Epidermal melanocyte (primary cell): ENCODE measurements around the gene ZNRF3.
"Not testable (repeated sequence)": the region's sequence is repeated elsewhere in the genome, so short reads cannot be mapped to it uniquely, and the experiment has no call there.

Experiments used
- DNase-seq: peaks from one replicate; pipeline ENCODE4 v3.0.0; 2011; ENCODE audit warnings: low spot score; ENCODE audit not compliant: insufficient read length

The ZNRF3 gene

DNA sequence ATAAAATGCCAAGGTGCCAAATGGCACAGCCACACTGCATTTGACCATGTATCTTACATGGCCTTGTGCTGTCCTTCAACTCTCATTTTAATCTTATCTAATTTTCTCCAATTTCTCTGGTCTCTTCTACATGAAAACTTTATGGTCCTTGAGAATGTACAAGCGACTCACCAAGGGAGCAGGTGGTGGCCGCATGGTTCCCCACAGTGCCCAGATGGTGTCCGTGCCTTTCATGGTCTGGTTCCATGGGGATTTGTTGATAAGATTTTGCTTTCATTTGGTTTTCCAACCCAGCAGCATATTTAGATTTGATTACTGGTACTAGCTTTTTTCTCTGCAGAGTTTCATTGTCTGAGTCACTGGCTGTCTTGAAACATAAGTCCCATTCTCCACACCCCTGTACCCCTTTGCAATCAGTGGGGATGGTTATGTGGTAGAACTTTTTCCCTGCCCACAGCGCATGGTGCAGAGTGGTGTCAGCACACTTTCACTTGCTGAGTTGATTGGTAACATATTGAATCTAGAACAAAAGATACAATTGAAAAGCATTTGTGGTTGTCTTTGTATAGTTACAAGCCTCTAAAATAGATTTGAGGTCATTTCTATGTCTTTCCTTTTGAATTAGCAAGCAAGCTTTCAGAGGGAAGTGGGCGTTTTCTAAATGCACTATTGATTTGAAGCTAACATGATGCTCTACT is 24.1 kb downstream of the ZNRF3 start:
- no peak for DNase-seq

DNA sequence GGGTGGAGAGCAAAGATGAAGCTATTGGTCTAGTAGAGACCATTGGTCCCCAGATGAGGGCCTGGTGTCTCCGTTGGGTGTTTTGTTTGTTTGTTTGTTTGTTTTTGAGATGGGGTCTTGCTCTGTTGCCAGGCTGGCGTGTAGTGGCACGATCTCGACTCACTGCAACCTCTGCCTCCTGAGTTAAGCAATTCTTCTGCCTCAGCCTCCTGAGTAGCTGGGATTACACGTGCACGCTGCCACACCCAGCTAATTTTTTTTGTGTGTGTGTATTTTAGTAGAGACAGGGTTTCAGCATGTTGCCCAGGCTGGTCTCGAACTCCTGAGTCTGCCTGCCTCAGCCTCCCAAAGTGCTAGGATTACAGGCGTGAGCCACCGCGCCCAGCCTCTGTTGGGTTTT is 25.4 kb downstream of the ZNRF3 start:
- not testable (repeated sequence) for DNase-seq

DNA sequence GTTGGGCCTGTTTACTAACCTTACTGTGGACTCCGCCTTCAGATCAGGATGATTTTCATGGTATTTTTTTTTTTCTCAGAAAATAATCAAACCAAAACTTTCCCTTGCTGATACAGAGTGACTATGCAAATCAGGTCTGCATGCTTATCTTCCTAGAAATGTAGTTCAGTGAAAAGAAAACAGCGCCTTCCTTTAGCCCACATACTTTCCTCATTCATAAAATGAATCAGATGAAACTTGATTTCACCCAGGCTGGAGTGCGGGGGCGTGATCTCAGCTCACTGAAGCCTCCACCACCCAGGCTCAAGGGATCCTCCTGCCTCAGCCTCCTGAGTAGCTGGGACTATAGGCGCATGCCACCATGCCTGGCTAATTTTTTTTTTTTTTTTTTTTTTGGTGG is 26.0 kb downstream of the ZNRF3 start:
- DNase-seq, result no peak

DNA sequence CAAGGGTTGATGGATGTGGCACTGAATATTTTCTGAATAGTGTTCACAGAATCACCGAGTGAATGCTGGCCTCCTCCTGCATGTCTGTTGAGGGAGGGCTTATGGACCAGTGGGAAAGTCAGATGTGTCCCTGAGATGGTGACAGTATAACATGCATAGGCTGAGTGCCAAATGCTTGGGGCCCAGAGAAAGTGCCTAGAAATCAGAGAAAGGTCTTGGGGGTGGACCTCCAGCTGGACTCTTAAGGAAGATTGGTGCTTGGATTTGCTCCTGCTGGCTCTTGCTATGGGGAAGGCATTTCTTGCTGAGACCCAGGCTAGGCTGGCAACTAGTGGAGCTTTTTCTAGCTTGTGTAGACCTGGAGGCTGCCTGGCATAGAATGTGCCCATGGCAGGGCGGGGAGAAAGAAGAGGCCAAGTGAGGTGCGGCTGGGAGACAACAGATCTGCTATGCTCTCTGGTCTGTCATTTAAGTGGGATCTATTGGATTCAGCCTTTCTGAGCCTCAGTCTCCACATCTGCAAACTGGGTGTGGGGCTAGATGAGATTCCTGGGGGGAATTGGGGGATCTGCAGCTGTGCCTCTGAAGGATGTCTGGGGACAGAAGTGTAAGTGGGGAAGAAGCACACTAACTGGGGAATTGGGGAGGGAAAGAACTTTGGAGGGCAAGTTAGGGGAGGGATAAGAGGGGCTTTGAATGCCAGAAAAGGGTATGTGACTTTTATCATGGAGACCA is 27.4 kb downstream of the ZNRF3 start:
- no peak for DNase-seq

DNA sequence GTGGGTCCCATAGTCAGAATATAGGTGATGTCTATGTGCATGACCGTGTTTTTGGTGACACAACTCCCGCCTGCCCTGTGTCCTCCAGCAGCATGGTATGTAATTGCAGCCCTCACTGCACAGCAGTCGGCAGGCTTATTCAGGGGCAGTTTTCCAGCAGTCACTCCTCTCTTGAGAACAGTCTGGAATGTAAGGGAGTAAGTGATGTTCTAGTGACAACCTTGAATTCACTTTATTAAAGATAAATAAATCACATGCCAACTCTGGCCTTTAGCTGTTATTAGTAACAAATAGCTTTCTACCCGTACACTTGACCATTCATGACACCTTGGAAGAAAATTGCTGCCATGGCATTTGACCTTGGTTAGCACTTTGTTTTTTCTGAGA is 27.9 kb downstream of the ZNRF3 start:
- no peak for DNase-seq

DNA sequence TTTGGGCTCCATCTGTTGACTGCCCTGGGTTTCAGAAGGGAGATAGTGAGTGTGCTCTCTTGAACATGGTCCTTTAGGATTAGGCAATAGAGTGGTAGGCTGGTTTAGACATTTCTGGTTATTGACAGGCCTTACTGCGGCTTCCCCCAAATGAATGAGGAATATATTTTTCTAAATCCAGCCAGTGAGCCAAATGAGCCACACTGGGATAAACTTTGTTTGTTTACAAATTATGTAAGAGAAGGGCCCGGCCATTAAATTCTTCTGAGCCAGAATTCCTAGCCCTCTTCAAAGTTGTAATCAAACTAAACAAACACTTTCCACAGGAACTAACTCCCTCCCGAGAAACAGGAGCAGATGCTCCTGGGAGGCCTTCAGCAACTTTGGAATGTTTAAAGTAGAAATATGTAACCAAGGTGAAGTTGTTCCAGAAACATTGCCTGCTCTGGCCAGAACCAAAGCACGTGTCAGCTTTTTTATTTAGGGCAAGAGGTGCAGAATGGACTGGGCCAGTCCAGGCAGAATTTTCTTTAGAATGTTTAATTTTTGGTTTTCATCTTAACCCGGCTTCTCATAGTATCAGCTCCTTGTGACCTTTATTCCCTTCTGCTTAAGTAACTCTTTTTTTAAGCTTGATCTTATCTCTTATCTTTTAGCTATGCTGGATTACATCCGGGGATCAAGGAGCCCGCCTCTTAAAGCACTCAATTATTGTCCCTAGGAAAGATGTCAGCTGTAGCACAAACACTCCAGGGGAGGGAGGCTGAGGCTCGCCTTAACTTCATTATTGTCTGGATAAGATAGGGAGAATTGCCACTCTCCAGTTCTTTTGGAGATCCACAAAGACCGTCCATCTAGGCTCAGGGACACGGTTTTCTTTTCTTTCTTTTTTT is 28.7 kb downstream of the ZNRF3 start:
- no peak for DNase-seq

DNA sequence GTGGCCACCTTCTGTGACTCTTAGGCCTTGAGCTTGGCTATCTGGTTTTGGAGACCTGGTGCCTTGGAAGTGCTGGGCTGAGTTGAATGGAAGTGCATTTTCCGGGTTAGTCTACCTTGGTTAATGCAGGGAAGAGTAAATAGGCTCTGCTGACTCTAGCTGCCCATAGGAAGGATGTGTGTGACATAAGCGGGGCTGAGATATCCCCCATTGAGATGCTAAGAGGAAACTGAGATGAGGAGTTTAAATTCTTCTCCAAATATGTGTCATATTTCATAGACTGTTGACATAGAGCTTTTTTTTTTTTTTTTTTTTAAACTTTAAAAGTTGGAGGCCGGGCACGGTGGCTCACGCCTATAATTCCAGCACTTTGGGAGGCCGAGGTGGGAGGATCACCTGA is 30.8 kb downstream of the ZNRF3 start:
- no peak for DNase-seq

DNA sequence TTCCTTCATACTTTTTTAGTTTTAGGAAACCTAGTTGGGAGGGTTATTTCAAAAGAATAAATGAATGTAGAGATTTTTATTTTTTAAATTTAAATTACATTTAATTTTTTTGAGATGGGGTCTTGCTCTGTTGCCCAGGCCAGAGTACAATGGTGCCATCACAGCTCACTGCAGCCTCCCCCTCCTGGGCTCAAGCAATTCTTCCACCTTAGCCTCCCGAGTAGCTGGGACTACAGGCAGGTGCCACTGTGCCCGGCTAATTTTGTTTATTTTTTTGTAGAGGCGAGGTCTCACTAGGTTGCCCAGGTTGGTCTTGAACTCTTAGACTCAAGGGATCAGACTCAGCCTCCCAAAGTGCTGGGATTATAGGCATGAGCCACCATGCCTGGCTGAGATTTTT is 32.6 kb downstream of the ZNRF3 start:
- DNase-seq, result no peak

DNA sequence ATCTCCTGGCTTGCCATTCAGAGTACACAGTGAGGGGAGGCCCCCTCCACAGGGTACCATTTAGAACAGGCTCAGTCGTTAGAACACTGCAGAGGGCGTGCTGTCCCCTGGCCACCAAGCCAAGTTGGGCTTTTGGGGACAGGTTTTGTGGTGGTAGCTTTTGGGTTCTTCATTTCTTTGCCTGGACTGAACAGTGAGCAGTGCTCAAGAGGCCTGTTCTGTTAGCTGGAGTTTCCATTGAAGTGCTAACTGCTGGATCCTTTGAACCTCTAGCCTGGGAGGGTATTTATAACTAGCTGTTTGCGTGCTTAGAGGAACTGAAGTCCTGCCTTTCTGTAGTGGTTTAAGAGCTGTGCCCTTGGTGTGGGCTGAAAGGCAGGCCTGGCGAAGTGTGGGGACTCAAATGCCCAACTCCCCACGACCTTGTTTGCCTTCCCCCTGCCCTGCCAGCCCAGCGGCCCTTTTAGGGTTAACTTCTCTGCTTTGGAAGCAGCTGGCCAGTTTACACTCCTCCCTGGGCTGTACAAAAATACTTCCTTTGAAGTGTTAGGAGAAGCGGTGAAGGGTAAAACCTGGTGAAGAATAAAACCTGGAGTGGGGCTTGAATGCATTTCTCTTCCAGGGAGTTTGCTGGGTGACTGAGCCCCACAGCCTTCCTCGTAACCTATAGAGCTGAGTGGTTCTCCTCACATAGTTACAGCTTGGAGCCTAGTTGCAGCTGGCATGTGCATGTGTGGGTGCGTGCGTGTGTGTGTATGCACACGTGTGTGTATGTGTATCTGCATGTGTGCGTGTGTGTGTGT is 34.6 kb downstream of the ZNRF3 start:
- no peak for DNase-seq

DNA sequence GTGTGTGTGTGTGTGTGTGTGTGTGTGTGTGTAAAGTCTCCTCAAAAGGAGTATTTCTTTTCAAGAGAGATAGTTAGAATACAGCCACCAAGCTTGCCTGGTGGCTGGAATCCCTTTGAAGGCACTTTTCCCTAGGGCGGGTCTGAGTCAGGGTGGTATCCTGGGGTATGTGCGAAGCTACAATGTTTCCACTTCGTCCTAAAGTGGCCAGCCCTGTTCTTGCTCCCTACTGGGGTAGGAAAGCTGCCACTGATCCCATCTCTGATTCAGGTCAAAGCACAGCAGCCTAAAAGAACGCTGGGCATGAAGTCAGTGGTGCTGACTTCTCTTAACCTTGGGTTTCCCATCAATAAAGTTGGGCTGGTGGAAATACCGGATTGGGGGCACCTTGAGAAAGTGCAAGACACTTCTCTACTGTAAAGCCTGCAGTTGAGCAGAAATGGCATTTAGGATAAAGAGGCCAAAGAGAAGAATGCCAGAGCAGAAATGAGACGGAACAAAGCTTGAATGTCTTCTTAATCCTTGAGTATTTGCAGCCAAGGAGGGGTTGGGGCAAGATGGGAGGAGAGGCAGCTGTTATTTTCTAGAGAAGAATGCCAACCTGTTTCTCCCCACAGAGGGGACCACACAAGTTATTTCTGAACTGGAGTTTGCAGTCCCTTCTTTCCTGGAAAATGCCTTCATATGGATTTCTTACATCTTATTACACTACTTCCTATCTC is 35.3 kb downstream of the ZNRF3 start:
- DNase-seq, result no peak

DNA sequence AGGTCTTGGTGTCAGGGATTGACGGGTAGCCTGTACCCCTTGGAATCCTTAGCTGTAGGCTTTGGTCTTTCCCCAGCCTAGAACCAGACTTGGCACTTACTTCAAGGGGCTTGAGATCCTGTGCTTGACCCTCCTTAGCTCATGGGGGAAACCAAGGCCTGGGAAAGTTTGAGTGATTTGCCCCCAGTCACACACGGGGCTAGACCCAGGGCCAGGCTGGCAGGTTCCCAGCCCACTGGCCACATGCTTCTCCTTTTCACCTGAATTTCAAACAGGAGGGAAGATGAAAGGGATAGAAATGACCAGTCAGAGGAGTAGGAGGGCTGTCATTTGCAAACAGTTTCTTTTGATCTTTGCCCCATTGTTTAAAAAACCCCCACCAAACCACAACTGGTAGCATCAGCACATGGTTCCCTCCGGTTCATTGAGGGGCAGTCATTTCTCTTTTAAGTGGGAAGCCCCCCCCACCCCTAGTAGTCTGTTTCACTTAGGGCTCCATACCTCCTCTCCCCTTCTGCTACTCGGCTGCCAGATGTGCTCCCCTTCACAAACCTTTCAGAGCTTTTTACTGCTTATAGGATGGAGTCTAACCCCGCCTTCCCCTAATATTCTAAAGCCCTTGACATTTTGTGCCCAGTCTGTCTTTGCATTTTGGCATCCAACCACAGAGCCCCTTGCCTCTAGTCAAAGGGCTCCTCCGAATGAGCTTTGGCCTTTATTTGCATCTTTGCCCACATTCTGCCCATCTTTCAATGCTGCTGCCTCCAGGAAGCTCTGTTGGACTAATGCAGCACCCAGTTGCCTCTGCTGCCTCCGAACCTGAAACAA is 37.6 kb downstream of the ZNRF3 start:
- DNase-seq, result no peak

DNA sequence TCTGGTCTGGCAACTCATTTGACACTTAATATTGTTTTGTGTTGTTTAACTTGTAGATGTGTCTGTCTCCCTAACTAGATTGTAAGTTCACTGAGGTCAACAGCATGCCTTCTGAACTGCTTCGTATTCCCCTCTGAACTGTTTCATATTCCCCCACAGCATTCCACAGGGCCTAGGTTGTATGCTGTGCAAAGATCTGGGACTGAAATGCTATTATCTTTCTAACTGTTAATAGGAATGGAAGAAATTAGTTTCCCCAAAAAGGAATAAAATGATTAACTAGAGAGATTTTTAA is 38.2 kb downstream of the ZNRF3 start:
- DNase-seq, result no peak

DNA sequence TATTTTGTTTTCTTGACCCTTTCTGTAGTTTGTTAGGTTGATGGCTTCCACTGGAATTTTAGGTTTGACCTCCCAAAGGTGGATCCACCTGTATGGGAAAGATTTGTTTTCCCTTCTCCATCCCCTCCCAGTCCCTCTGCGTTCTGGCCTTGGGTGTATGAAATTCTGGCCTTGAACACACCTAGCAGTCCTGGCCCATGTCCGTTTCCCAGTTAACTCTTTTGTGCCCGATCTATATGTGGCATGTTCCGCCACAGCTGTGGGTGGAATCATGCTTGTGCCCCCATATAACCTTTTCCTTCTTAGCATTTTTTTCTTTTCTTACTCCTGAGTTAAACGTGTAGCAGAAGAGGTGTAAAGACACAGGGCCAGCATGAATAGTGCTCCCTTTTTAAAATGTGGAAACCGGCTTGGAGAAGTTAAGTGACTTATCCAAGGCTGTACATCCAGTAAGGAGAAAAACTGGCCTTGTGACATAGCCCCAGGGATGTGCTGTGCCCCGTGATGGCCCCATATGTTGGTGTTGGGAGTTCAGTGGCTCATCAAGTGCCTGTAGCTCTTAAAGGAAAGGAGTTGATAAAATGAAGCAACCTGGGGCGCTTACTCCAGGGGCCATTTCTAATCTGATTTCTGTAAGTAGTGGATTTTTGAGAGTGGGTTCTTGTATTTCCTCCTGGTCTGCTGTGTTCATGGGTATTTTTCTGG is 39.3 kb downstream of the ZNRF3 start:
- no peak for DNase-seq

DNA sequence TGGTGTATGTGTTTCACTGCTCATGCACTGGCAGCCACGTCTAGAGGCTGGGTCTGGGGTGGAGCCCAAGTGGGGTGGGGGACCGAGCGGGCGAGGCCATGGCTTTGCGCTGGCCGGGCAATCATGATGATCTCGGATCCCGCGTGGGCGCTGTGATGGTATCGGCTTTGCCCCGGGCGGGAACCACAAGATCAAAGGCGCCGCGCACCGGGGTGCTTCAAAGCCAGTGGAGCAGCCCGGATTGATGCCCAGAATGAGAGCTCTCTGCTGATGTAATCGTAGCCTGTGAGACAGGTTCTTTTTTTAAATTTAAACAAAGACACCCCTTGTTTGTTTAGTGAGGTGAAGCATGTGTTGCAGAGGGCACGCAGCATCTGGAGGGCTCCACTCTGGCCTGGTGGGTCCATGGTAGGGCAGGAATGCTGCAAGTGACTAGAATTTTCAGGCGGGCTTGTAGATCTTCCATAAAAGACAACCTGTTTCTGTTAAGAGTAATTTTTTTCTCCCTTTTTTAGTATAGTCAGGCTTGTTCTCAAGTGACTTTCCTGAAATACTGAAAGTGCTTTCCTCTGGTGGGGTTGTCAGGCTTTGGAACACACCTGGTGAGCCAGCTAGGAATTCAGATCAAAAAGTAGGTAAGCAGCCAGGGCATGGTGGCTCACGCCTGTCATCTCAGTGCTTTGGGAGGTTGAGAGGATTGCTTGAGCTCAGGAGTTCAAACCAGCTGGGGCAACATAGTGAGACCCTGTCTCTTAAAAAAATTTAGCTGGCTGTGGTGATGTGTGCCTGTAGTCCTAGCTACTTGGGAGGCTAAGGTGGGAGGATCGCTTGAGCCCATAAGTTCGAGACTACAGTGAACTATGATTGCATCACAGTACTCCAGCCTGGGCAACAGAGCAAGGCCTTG is 40.7 kb downstream of the ZNRF3 start:
- no peak for DNase-seq

DNA sequence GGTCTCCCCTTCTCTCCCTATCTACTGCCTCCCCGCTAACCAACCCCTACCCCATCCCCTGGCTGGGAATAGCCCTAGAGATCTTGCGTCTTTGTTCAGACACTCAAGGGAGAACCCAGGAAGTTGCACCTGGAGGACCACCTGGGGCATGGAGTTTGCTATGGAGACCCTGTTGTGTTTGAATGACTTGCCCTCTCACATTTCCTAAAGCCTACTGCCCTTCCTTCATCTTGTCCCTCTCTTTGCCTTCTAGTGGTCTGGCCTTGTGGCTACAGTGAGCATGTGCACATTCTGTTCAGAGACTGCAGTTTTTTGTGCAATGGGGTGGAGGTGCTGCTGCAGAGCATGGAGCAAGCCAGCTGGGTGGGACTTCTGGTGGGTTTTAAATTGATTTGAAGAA is 42.5 kb downstream of the ZNRF3 start:
- DNase-seq, result no peak

DNA sequence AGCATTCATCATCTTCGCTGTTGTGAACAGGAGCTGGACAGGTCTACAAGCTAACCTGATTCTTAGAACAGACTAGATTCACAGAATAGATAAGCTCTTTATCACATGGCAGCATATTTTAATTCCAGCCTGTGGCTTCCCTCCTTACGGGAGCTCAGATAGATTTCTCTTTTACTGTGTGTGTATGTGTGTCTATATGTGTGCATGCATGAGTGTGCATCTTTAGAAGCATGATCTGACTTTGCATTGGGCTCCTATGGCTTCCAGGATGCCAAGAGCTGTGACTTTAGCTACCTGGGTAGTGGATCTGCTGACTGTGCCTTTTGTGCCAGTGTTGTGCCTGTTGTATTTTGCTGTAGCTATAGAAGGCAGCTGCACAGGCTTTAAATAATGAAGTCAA is 44.3 kb downstream of the ZNRF3 start:
- no peak for DNase-seq

DNA sequence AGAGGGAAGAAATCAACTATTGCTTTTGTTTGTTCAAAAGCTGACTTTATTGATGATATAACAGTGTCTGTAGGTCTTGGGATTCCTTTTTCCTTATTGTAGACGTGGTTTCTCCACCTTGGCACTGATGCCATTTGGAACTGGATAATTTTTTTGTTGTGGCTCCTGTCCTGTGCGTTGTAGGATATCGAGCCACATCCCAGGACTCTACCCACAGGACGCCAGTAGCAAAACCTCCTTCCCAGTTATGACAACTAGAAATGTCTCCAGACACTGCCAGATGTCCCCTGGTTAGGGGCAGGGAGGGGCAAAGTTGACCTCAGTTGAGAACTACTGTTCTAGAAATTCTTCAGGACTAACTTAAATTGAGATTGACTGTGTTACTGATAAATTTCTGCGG is 45.8 kb downstream of the ZNRF3 start:
- no peak for DNase-seq

DNA sequence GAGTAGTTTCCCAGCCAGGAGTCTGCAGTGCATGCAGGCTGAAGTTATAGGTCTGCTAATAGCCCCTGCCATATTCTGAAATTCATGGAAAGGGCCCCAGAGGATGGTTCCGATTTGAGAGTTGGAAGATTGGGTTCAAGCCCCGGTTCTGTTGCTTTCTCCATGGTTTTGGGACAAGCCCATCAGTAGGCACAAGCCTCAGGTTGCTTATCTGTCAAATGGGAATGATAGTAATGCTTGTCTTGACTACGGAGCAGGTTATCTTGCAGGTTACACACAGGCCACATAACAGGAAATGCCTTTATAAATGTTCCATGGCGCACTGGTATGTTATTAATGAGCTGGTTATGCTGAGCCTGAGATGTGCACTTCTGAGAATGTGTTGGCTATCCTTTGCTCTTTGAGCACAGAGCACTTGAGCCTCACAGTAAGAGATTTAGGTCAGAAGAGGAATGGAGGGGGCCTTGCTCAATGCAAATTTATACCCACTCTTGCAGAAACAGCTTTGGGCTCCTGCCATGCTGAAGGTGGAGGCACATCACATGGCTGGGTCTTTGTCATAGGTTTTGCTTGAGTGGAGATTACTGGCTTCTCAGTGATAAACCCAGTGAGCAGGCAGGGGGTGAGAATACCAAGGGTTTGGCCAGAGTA is 47.1 kb downstream of the ZNRF3 start:
- no peak for DNase-seq
